Measurements from ENCODE around the gene THEMIS2.

THEMIS2 gene

GRCh38 chr1:27886353-27886679, 14.0 kb downstream of the THEMIS2 start:
- no peak for DNase-seq (ENCODE audit: low spot score)

GRCh38 chr1:27886744-27887143, 14.4 kb downstream of the THEMIS2 start:
- DNase-seq (ENCODE audit: low spot score) = no peak

- DNase-seq (ENCODE audit: low spot score) = no peak
These were observed 15.1 kb downstream of the THEMIS2 start for GRCh38 chr1:27887215-27888021.

- no peak for DNase-seq (ENCODE audit: low spot score)
These were observed 17.2 kb downstream of the THEMIS2 start for GRCh38 chr1:27889506-27889905.

- DNase-seq (ENCODE audit: low spot score) = no peak
These were observed 19.0 kb downstream of the THEMIS2 start for GRCh38 chr1:27891196-27891889.

GRCh38 chr1:27894521-27894920, 22.2 kb downstream of the THEMIS2 start:
- DNase-seq (ENCODE audit: low spot score) = no peak

- no peak for DNase-seq (ENCODE audit: low spot score)
These were observed 34.4 kb downstream of the THEMIS2 start for GRCh38 chr1:27906759-27907158.

GRCh38 chr1:27912429-27912828, 40.1 kb downstream of the THEMIS2 start:
- no peak for DNase-seq (ENCODE audit: low spot score)

- no peak for DNase-seq (ENCODE audit: low spot score)
These were observed 42.8 kb downstream of the THEMIS2 start for GRCh38 chr1:27915082-27915575.

GRCh38 chr1:27922272-27922671, 49.9 kb downstream of the THEMIS2 start:
- no peak for DNase-seq (ENCODE audit: low spot score)

- DNase-seq (ENCODE audit: low spot score) = no peak
These were observed 56.0 kb downstream of the THEMIS2 start for GRCh38 chr1:27928216-27928954.

GRCh38 chr1:27931184-27931583, 58.8 kb downstream of the THEMIS2 start:
- no peak for DNase-seq (ENCODE audit: low spot score)

- no peak for DNase-seq (ENCODE audit: low spot score)
These were observed 59.4 kb downstream of the THEMIS2 start for GRCh38 chr1:27931759-27932158.

- peak; percentile 20 for DNase-seq (ENCODE audit: low spot score)
These were observed 62.6 kb downstream of the THEMIS2 start, which contains the start of gene SMPDL3B for GRCh38 chr1:27934818-27935549. SMPDL3B (plus strand) TSS chr1:27935000; CDS start chr1:27935184, 184 bp downstream.

- DNase-seq (ENCODE audit: low spot score) = peak; percentile 7
These were observed 63.4 kb downstream of the THEMIS2 start for GRCh38 chr1:27935721-27936120.

Data from AG20443 (cell line).